ENCODE results near the gene SLC48A1. TPM values are rescaled to one million over a fixed set of nuclear protein-coding genes. Genes with fewer than 3 reads are reported as not detected.

The SLC48A1 gene
- total and polyA plus RNA-seq, 10 of the 15 experiments (the other 5 are each of a cell fraction or from before 2014, with no cell fraction given): 1.1 to 4.9 (median 1.9) TPM

- 62% methylated on average over 5 of the region's 5 CpGs for WGBS (ENCODE audit: insufficient coverage, insufficient replicate concordance, low lambda C conversion rate, missing lambda C conversion rate)
- ChIA-PET CTCF (interaction anchor here (0.8 to 10.4 kb wide), 3 partner anchors 11 to 28 kb away, joined by 4 to 814 read pairs (median 507); partner anchors contain the start of genes RAPGEF3 and SLC48A1), SMC1A (ENCODE audit: uncharacterized antibody, unreplicated experiment) (interaction anchor here (6.9 to 10.3 kb wide), 3 partner anchors 12 to 31 kb away, joined by 139 to 277 read pairs (median 267); partner anchors contain the start of genes RAPGEF3 and SLC48A1), RAD21 (ENCODE audit: unreplicated experiment) (interaction anchor here (7.4 kb wide), 1 partner anchor 12 kb away, joined by 237 read pairs; the partner anchor contains the start of gene RAPGEF3), POLR2A (no interaction called here)
- Histone ChIP-seq H4K20me1 (ENCODE audit: control insufficient read depth, insufficient read depth) (no peaks in the 10 kb centered on the region), H3K9ac (ENCODE audit: control insufficient read depth, insufficient read depth, low read length) (no peak overlapping the region), H3K4me1 (ENCODE audit: control insufficient read depth, insufficient read depth, low read length) (peaks cover 11% of the 10 kb centered on the region), H3K4me3 (no peak overlapping the region), H3K27me3 (replicated peaks in 1 of 2; ENCODE audit: control insufficient read depth in 2 of 2, insufficient read depth in 2 of 2, low read length in 1 of 2) (no peaks in the 10 kb centered on the region), H3K36me3 (ENCODE audit: control insufficient read depth in 2 of 2, insufficient read depth in 2 of 2, low read length in 1 of 2) (no peaks in the 10 kb centered on the region), H3K4me2 (ENCODE audit: control insufficient read depth, insufficient read depth) (no peak overlapping the region), H2AFZ (ENCODE audit: control insufficient read depth, low read depth, low read length) (no peak overlapping the region), H3K9me3 (replicated peaks; ENCODE audit: control insufficient read depth, insufficient read depth, low read length) (no peaks in the 10 kb centered on the region), H3K27ac (ENCODE audit: control insufficient read depth, insufficient read depth) (no peak overlapping the region), H3K79me2 (ENCODE audit: control insufficient read depth, insufficient read depth, low read length) (no peaks in the 10 kb centered on the region)
- DNase-seq (ENCODE audit: low read depth, low spot score): no peak
- BruUV-seq (replicated peaks): no TSS peak
- no peak for ATAC-seq
- in situ Hi-C loops (cut with MboI) (no loop called here), intact Hi-C loops (cut with micrococcal nuclease; ENCODE audit: unreplicated experiment) (no loop called here)
- FAIRE-seq: no peak
- TF ChIP-seq WRNIP1 (IDR thresholded peaks at IDR 0.05; ENCODE audit: borderline replicate concordance, low read depth, low read length) (no peak), SMC3 (IDR thresholded peaks at IDR 0.05; ENCODE audit: borderline replicate concordance, low read length) (no peak), POLR2AphosphoS5 (IDR thresholded peaks at IDR 0.05; ENCODE audit: low read length) (no peak), SREBF2 (IDR thresholded peaks at IDR 0.05; ENCODE audit: low read length) (no peak), ZNF687 (IDR thresholded peaks at IDR 0.05) (no peak), NRF1 (conservative IDR thresholded peaks at IDR 0.05; ENCODE audit: low read depth, low read length) (no peak), NFXL1 (IDR thresholded peaks at IDR 0.05; ENCODE audit: borderline replicate concordance) (no peak), MXI1 (IDR thresholded peaks at IDR 0.05; ENCODE audit: low read depth, low read length) (no peak), BACH1 (IDR thresholded peaks at IDR 0.05; ENCODE audit: borderline replicate concordance) (no peak), YY1 (IDR thresholded peaks at IDR 0.05; ENCODE audit: low read depth, low read length) (no peak), ZNF384 (IDR thresholded peaks at IDR 0.05; ENCODE audit: borderline replicate concordance, low read depth, low read length) (no peak), CBX3 (IDR thresholded peaks at IDR 0.05; ENCODE audit: borderline replicate concordance, low read depth) (no peak), PBX3 (IDR thresholded peaks at IDR 0.05; ENCODE audit: insufficient replicate concordance, low read depth, low read length) (no peak), BMI1 (IDR thresholded peaks at IDR 0.05; ENCODE audit: borderline replicate concordance) (no peak), SPI1 (IDR thresholded peaks at IDR 0.05; ENCODE audit: borderline replicate concordance, insufficient read depth, low read depth, low read length) (no peak), IRF3 (IDR thresholded peaks at IDR 0.05) (no peak)
Measured at GRCh38 chr12:47746073-47746472, 27.0 kb upstream of the SLC48A1 start.
